ENCODE results near the gene MBTD1.

- no peak for TF ChIP-seq CTCF (IDR thresholded peaks at IDR 0.05)
- TF ChIP-seq POLR2A (IDR thresholded peaks at IDR 0.05) = no peak
These were observed 62.1 kb downstream of the MBTD1 start for GRCh38 chr17:51197754-51198153.

All from right lobe of liver (tissue), 4 donors.